DMS79 (cell line): ENCODE results near the gene SLC9A1.
"Not testable (repeated sequence)": the region's sequence is repeated elsewhere in the genome, so short reads cannot be mapped to it uniquely, and the experiment has no call there.

ENCODE experiments used
- DNase-seq: peaks from one replicate; lab custom pipeline; 2025; lab: John Stamatoyannopoulos, UW

The SLC9A1 gene

GRCh38 chr1:27132624-27133023 lies 22.3 kb downstream of the SLC9A1 start:
- no peak for DNase-seq

- no peak for DNase-seq
Observed at GRCh38 chr1:27132147-27132546, 22.8 kb downstream of the SLC9A1 start.

- no peak for DNase-seq
Observed at GRCh38 chr1:27130798-27131197, 24.1 kb downstream of the SLC9A1 start.

GRCh38 chr1:27129225-27129624 lies 25.7 kb downstream of the SLC9A1 start:
- no peak for DNase-seq

- DNase-seq, result no peak
Observed at GRCh38 chr1:27127419-27127818, 27.5 kb downstream of the SLC9A1 start.

DNA sequence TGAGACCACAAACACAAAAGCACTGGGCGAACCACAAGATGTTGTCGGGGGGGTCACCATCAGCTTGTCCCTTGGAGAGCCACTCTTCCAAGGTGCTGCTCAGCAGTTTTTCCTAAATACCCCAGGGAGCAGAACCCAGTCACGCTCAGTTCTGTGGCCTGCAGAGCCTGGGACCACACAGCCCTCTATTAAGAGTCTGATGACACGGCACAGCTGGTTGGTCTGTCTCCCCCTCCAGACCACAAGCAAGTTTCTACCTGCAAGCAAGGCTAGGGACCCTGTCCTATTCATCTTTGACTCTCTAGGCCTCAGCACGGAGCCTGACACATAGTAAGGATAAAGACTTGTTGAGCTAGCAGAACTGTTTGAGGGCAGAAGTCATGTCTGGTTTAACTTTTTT lies 28.5 kb downstream of the SLC9A1 start:
- DNase-seq, result no peak

DNA sequence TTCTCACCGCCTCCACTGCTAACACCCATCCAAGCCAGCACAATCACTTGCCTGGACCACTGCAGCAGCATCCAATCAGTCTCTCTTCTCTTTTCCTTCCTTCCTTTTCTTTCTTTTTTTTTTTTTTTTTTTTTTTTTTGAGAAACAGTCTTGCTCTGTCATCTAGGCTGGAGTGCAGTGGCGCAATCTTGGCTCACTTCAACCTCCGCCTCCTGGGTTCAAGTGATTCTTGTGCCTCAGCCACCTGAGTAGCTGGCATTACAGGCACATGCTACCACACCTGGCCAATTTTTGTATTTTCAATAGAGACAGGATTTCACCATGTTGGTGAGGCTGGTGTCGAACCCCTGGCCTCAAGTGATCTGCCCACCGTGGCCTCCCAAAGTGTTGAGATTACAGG lies 29.8 kb downstream of the SLC9A1 start:
- DNase-seq, result not testable (repeated sequence)

DNA sequence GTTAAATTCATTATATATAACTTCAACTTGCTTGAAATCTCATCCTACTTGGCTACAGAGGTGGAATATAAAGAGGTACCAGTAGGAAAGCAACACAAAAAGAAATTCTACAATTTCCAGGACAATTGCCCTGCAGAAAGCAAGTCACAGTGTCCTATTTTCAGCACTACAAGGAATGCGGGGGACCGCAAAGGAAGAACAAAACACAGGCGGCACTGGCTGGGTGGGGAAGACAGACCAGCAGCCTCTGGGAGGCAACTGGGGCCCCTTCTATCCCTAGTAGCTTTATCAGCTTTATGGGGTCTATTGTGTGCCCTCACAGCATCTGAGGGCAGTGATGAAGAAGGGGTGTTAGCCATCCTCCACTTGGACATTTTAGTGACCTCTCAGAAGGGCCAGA lies 30.5 kb downstream of the SLC9A1 start:
- no peak for DNase-seq

- DNase-seq, result no peak
Observed at GRCh38 chr1:27122652-27123051, 32.3 kb downstream of the SLC9A1 start.

GRCh38 chr1:27120854-27121253 lies 34.1 kb downstream of the SLC9A1 start:
- DNase-seq, result no peak

DNA sequence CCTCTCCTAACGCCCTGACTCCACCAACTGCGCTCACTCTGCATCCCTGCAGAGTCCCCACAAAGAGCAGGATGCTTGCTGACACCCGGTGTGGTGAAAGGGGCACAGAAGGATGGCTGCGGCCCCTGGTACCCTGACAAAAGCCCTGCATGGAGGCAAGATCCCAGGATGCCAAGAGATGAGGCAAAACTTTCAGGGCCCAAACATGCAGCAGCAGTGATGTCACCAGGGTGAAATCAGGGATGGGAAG lies 36.6 kb downstream of the SLC9A1 start:
- no peak for DNase-seq

GRCh38 chr1:27117733-27118439 lies 37.0 kb downstream of the SLC9A1 start:
- no peak for DNase-seq

- no peak for DNase-seq
Observed at GRCh38 chr1:27116697-27117096, 38.2 kb downstream of the SLC9A1 start.

DNA sequence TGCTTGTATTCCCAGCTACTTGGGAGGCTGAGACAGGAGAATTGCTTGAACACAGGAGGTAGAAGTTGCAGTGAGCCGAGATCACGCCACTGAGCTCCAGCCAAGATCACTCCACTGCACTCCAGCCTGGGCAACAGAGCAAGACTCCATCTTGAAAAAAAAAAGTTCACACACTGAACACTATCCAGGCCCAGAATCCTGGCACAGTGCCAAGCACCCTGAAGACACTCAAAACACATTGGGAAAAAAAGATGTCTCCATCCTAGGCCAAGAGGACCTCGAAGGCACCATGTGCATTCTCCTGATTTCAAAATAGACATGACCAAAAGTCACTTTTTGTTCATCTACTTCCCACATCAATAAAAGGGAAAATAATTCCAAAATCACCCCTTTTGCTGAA lies 38.7 kb downstream of the SLC9A1 start:
- DNase-seq, result no peak

DNA sequence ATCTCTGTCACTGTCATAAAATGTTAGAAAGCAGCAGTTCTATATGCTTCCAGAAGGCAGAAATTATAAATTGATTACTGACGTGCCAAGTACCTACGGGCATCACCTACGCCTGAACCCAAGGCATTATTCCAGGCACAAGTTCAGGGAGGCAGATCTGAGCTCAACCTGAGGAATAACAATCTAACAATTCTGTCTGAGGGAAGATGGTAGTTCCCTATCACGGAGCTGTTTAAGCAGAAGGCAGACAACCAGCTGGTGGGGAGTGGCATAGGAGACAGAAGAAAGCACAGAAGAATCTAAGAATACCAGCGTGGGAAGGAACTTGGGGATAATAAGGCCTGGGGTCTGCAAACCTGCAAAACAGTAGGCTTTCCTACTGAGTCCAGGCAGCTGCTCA lies 40.4 kb downstream of the SLC9A1 start:
- no peak for DNase-seq

GRCh38 chr1:27113861-27114260 lies 41.1 kb downstream of the SLC9A1 start:
- no peak for DNase-seq

- DNase-seq, result no peak
Observed at GRCh38 chr1:27111626-27112573, 43.0 kb downstream of the SLC9A1 start.

GRCh38 chr1:27109103-27109822 lies 45.7 kb downstream of the SLC9A1 start:
- no peak for DNase-seq

DNA sequence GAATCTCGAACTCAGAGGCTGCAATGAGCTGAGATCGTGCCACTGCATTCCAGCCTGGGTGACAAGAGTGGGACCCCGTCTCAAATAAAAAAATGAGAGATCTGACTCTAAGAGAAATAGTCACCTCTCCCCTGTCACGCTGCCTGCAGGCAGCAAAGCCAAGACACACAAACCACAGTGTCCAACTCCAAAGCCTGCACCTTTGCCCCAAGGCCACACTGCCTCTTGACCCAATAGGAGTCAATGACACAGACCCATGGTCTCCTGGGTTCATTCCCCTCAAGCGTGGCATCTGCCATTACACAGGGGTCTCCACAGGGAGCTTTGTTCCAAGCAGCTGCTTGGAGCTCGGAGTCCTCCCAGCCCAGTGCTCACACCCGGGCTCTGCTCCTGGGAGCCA lies 46.3 kb downstream of the SLC9A1 start:
- no peak for DNase-seq

- no peak for DNase-seq
Observed at GRCh38 chr1:27106561-27107323, 48.2 kb downstream of the SLC9A1 start.

DNA sequence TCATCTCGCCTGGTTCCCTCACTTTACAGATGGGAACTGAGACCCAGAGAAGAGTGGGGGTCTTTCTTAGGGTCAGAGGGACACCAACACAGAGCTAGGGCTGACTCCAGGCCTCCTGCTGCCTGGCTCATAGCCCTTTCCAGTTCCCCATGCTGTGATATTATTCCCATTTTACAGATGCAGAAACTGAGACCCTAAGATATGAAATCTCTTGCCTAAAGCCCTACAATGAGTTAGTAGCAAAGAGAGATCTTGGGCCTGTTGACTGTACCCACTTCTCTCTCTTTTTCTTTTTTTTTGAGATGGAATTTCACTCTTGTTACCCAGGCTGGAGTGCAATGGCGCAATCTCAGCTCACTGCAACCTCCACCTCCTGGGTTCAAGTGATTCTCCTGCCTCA lies 49.9 kb downstream of the SLC9A1 start:
- DNase-seq, result no peak

GRCh38 chr1:27103498-27103897 lies 51.4 kb downstream of the SLC9A1 start:
- DNase-seq, result no peak
